ENCODE measurements around the gene ASPN. TPM values are rescaled to one million over a fixed set of nuclear protein-coding genes. Genes with fewer than 3 reads are reported as not detected.
A peak's percentile ranks its signal among the peaks of the same experiment; 100 is the strongest.

Gene ASPN
- total and polyA plus RNA-seq, 2 experiments from 2014 or later, result 14.0 to 35.3 TPM

- Histone ChIP-seq H2AFZ (no peak overlapping the region), H4K20me1 (ENCODE audit: insufficient read depth, poor library complexity, severe bottlenecking) (no peaks in the 10 kb centered on the region), H3K79me2 (no peaks in the 10 kb centered on the region), H3K4me2 (no peak overlapping the region), H3K36me3 (replicated peaks; ENCODE audit: insufficient read depth, low read depth) (no peaks in the 10 kb centered on the region), H3K27ac (no peak overlapping the region), H3K27me3 (no peaks in the 10 kb centered on the region), H3K9me3 (ENCODE audit: low read depth) (no peaks in the 10 kb centered on the region), H3K4me1 (ENCODE audit: insufficient read depth) (peaks cover 7% of the 10 kb centered on the region), H3K9me2 (replicated peaks; ENCODE audit: insufficient read depth) (no peaks in the 10 kb centered on the region), H3K4me3 (no peak overlapping the region)
- DNase-seq (ENCODE audit: low spot score), result peak; percentile 57
- WGBS (ENCODE audit: low lambda C conversion rate, missing lambda C conversion rate), result 83% methylated on average over 5 of the region's 5 CpGs
- TF ChIP-seq CTCF (IDR thresholded peaks at IDR 0.05; ENCODE audit: poor library complexity) (peak; percentile 47), EZH2phosphoT487 (IDR thresholded peaks at IDR 0.05; ENCODE audit: low read depth, severe bottlenecking, unreplicated experiment) (no peak)
These were observed 19.5 kb upstream of the ASPN start for GRCh38 chr9:92501671-92502393.

GRCh38 chr9:92500725-92501124, 18.4 kb upstream of the ASPN start:
- Histone ChIP-seq H3K79me2 (no peaks in the 10 kb centered on the region), H3K4me2 (no peak overlapping the region), H3K9me3 (ENCODE audit: low read depth) (no peaks in the 10 kb centered on the region), H2AFZ (no peak overlapping the region), H3K27ac (no peak overlapping the region), H3K27me3 (no peaks in the 10 kb centered on the region), H3K4me3 (no peak overlapping the region), H4K20me1 (ENCODE audit: insufficient read depth, poor library complexity, severe bottlenecking) (no peaks in the 10 kb centered on the region), H3K4me1 (ENCODE audit: insufficient read depth) (no peaks in the 10 kb centered on the region), H3K9me2 (replicated peaks; ENCODE audit: insufficient read depth) (no peaks in the 10 kb centered on the region), H3K36me3 (replicated peaks; ENCODE audit: insufficient read depth, low read depth) (no peaks in the 10 kb centered on the region)
- 98% methylated on average over 5 of the region's 5 CpGs for WGBS (ENCODE audit: low lambda C conversion rate, missing lambda C conversion rate)
- no peak for DNase-seq (ENCODE audit: low spot score)
- no peak for TF ChIP-seq EZH2phosphoT487 (IDR thresholded peaks at IDR 0.05; ENCODE audit: low read depth, severe bottlenecking, unreplicated experiment)
- no peak for TF ChIP-seq CTCF (IDR thresholded peaks at IDR 0.05; ENCODE audit: poor library complexity)
- no peak for TF ChIP-seq EZH2 (IDR thresholded peaks at IDR 0.05; ENCODE audit: borderline replicate concordance)

GRCh38 chr9:92499701-92500100, 17.4 kb upstream of the ASPN start:
- Histone ChIP-seq H3K4me2 (no peak overlapping the region), H3K9me3 (ENCODE audit: low read depth) (no peaks in the 10 kb centered on the region), H3K9me2 (replicated peaks; ENCODE audit: insufficient read depth) (no peaks in the 10 kb centered on the region), H3K27ac (no peak overlapping the region), H3K79me2 (no peaks in the 10 kb centered on the region), H4K20me1 (ENCODE audit: insufficient read depth, poor library complexity, severe bottlenecking) (no peaks in the 10 kb centered on the region), H3K36me3 (replicated peaks; ENCODE audit: insufficient read depth, low read depth) (no peaks in the 10 kb centered on the region), H2AFZ (no peak overlapping the region), H3K4me1 (ENCODE audit: insufficient read depth) (no peaks in the 10 kb centered on the region), H3K4me3 (no peak overlapping the region), H3K27me3 (no peaks in the 10 kb centered on the region)
- WGBS (ENCODE audit: low lambda C conversion rate, missing lambda C conversion rate), result 79% methylated on average over 2 of the region's 2 CpGs
- TF ChIP-seq EZH2phosphoT487 (IDR thresholded peaks at IDR 0.05; ENCODE audit: low read depth, severe bottlenecking, unreplicated experiment) (no peak), EZH2 (IDR thresholded peaks at IDR 0.05; ENCODE audit: borderline replicate concordance) (no peak), CTCF (IDR thresholded peaks at IDR 0.05; ENCODE audit: poor library complexity) (no peak)
- DNase-seq (ENCODE audit: low spot score), result no peak

All from hepatocyte (in vitro differentiated cells).